GM12878 (cell line): ENCODE data around the gene GOLGA6D.

Source experiments
- BRCA1 ChIP-seq: IDR thresholded peaks from 2 replicates; pipeline ENCODE4 v1.6.1; 2011; ENCODE audit warnings: low read depth, low read length, improper control_type of control experiment
- EED ChIP-seq: sonication (generic); IDR thresholded peaks from 2 replicates; pipeline ENCODE4 v1.6.1; 2016; ENCODE audit warnings: antibody characterized with exemption, low read depth
- EZH2 ChIP-seq: IDR thresholded peaks from 2 replicates; pipeline ENCODE4 v1.6.1; 2012; ENCODE audit warnings: low read depth, mild to moderate bottlenecking, control low read depth, inconsistent platforms, low read length, borderline replicate concordance; ENCODE audit not compliant: control insufficient read depth
- FOXK2 ChIP-seq: fragments of 450-650 bp; IDR thresholded peaks from 2 replicates; pipeline ENCODE4 v1.6.1; 2017; ENCODE audit warnings: mild to moderate bottlenecking, moderate library complexity
- NFYB ChIP-seq: IDR thresholded peaks from 2 replicates; pipeline ENCODE4 v1.6.1; 2011; ENCODE audit warnings: low read depth, mild to moderate bottlenecking, low read length, improper control_type of control experiment, moderate library complexity; ENCODE audit not compliant: insufficient read depth
- NR2F1 ChIP-seq: fragments of 450-650 bp; conservative IDR thresholded peaks from 2 replicates; pipeline ENCODE4 v1.6.1; 2017; ENCODE audit warnings: mild to moderate bottlenecking
- TF ChIP-seq, protein P1 (sequence below), 3 experiments: IDR thresholded peaks in 2 of 3; conservative IDR thresholded peaks in 1 of 3; 2 replicates each; pipeline ENCODE4 v1.5.1; 2011; ENCODE audit warnings: low read depth in 3 of 3, low read length in 3 of 3, mild to moderate bottlenecking in 3 of 3, control low read depth in 2 of 3, moderate library complexity in 2 of 3, inconsistent platforms in 1 of 3, mixed read lengths in 1 of 3; ENCODE audit not compliant: control insufficient read depth in 2 of 3, insufficient read depth in 1 of 3; ENCODE audit errors: extremely low read depth in 1 of 3
- TF ChIP-seq, protein P2 (sequence below): IDR thresholded peaks from 2 replicates; pipeline ENCODE4 v1.6.1; 2011; ENCODE audit warnings: low read depth, mild to moderate bottlenecking, low read length, moderate library complexity, borderline replicate concordance; ENCODE audit errors: extremely low read depth
- TF ChIP-seq, protein P3 (sequence below): IDR thresholded peaks from 2 replicates; pipeline ENCODE4 v1.6.1; 2012; ENCODE audit warnings: low read depth, low read length, improper control_type of control experiment
- TF ChIP-seq, protein P4 (sequence below): IDR thresholded peaks from 2 replicates; pipeline ENCODE4 v1.6.1; 2012; ENCODE audit warnings: improper control_type of control experiment, low read depth, low read length; ENCODE audit not compliant: insufficient replicate concordance
- TF ChIP-seq, protein P5 (sequence below): IDR thresholded peaks from 2 replicates; pipeline ENCODE4 v1.6.1; 2011; ENCODE audit warnings: borderline replicate concordance, low read depth, mild to moderate bottlenecking, moderate library complexity, mixed read lengths, low read length; ENCODE audit not compliant: insufficient read depth; ENCODE audit errors: extremely low read length

DNA sequence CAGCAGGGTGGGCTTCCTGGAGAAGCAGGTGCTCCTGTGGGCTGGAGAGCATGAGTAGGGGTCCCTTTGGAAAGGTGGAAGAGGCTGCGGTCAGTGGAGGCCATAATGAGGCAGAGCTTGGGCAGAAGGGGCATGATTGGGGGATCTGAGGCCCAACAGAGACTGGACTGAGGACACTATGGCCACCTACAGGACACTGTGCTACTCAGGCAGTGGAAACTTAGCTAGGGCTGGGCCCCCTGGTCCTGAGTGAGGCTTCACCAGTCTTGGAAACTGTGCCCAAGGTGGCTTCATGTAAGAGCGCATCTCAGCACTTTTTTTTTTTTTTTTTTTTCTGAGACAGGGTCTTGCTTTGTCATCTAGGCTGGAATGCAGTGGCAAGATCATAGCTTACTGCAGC is 46.9 kb downstream of the GOLGA6D start:
- TF ChIP-seq BRCA1 (no peak), EZH2 (no peak), EED (no peak), NR2F1 (no peak), FOXK2 (no peak), NFYB (no peak)
- TF ChIP-seq, protein P1, sequence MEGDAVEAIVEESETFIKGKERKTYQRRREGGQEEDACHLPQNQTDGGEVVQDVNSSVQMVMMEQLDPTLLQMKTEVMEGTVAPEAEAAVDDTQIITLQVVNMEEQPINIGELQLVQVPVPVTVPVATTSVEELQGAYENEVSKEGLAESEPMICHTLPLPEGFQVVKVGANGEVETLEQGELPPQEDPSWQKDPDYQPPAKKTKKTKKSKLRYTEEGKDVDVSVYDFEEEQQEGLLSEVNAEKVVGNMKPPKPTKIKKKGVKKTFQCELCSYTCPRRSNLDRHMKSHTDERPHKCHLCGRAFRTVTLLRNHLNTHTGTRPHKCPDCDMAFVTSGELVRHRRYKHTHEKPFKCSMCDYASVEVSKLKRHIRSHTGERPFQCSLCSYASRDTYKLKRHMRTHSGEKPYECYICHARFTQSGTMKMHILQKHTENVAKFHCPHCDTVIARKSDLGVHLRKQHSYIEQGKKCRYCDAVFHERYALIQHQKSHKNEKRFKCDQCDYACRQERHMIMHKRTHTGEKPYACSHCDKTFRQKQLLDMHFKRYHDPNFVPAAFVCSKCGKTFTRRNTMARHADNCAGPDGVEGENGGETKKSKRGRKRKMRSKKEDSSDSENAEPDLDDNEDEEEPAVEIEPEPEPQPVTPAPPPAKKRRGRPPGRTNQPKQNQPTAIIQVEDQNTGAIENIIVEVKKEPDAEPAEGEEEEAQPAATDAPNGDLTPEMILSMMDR (IDR thresholded peaks at IDR 0.05 in 2 of 3, conservative IDR thresholded peaks at IDR 0.05 in 1 of 3; ENCODE audit: control insufficient read depth in 2 of 3, extremely low read depth in 1 of 3, insufficient read depth in 1 of 3, low read depth in 3 of 3, low read length in 3 of 3): no peak
- TF ChIP-seq, protein P2, sequence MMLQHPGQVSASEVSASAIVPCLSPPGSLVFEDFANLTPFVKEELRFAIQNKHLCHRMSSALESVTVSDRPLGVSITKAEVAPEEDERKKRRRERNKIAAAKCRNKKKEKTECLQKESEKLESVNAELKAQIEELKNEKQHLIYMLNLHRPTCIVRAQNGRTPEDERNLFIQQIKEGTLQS: no peak
- TF ChIP-seq, protein P3, sequence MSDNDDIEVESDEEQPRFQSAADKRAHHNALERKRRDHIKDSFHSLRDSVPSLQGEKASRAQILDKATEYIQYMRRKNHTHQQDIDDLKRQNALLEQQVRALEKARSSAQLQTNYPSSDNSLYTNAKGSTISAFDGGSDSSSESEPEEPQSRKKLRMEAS: no peak
- TF ChIP-seq, protein P4, sequence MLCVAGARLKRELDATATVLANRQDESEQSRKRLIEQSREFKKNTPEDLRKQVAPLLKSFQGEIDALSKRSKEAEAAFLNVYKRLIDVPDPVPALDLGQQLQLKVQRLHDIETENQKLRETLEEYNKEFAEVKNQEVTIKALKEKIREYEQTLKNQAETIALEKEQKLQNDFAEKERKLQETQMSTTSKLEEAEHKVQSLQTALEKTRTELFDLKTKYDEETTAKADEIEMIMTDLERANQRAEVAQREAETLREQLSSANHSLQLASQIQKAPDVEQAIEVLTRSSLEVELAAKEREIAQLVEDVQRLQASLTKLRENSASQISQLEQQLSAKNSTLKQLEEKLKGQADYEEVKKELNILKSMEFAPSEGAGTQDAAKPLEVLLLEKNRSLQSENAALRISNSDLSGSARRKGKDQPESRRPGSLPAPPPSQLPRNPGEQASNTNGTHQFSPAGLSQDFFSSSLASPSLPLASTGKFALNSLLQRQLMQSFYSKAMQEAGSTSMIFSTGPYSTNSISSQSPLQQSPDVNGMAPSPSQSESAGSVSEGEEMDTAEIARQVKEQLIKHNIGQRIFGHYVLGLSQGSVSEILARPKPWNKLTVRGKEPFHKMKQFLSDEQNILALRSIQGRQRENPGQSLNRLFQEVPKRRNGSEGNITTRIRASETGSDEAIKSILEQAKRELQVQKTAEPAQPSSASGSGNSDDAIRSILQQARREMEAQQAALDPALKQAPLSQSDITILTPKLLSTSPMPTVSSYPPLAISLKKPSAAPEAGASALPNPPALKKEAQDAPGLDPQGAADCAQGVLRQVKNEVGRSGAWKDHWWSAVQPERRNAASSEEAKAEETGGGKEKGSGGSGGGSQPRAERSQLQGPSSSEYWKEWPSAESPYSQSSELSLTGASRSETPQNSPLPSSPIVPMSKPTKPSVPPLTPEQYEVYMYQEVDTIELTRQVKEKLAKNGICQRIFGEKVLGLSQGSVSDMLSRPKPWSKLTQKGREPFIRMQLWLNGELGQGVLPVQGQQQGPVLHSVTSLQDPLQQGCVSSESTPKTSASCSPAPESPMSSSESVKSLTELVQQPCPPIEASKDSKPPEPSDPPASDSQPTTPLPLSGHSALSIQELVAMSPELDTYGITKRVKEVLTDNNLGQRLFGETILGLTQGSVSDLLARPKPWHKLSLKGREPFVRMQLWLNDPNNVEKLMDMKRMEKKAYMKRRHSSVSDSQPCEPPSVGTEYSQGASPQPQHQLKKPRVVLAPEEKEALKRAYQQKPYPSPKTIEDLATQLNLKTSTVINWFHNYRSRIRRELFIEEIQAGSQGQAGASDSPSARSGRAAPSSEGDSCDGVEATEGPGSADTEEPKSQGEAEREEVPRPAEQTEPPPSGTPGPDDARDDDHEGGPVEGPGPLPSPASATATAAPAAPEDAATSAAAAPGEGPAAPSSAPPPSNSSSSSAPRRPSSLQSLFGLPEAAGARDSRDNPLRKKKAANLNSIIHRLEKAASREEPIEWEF: no peak
- TF ChIP-seq, protein P5, sequence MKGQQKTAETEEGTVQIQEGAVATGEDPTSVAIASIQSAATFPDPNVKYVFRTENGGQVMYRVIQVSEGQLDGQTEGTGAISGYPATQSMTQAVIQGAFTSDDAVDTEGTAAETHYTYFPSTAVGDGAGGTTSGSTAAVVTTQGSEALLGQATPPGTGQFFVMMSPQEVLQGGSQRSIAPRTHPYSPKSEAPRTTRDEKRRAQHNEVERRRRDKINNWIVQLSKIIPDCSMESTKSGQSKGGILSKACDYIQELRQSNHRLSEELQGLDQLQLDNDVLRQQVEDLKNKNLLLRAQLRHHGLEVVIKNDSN: no peak
